Activated T-cell treated with anti-CD3 and anti-CD28 coated beads, Interleukin-2, amount 50 U/mL, for 72 hours (primary cell): ENCODE data around the gene MAML3. TPM values are rescaled to one million over a fixed set of nuclear protein-coding genes. Genes with fewer than 3 reads are reported as not detected.

Experiments used
- ATAC-seq, 2 donors: fragments of 150-1000 bp; cut with Tn5 transposase; replicated peaks in 1 of 2; 2 replicates each; pipeline ENCODE4 v1.10.0; 2021; ENCODE audit warnings: moderate library complexity in 2 of 2, mild to moderate bottlenecking in 1 of 2
- DNase-seq, 2 donors: peaks; one replicate each; pipeline ENCODE4 v3.0.0; 2021 to 2022; ENCODE audit warnings: mixed read lengths in 1 of 2
- H3K27ac Mint-ChIP-seq: one replicate; pipeline ENCODE4 v1.8.0; 2022; ENCODE audit warnings: mild to moderate bottlenecking, moderate library complexity, mixed read lengths
- H3K27me3 Mint-ChIP-seq: one replicate; pipeline ENCODE4 v1.8.0; 2022; ENCODE audit warnings: low read depth, mixed read lengths
- H3K36me3 Mint-ChIP-seq, 2 donors: one replicate each; pipeline ENCODE4 v1.8.0; 2022; ENCODE audit warnings: mixed read lengths in 2 of 2, mild to moderate bottlenecking in 1 of 2; ENCODE audit not compliant: insufficient read depth in 2 of 2
- H3K4me1 Mint-ChIP-seq: one replicate; pipeline ENCODE4 v1.8.0; 2022; ENCODE audit warnings: low read depth, mixed read lengths
- H3K4me3 Mint-ChIP-seq, 2 donors: one replicate each; pipeline ENCODE4 v1.8.0; 2022; ENCODE audit warnings: mild to moderate bottlenecking in 2 of 2, mixed read lengths in 2 of 2, moderate library complexity in 2 of 2
- H3K9me3 Mint-ChIP-seq, 2 donors: one replicate each; pipeline ENCODE4 v1.8.0; 2022; ENCODE audit warnings: mixed read lengths in 2 of 2
- total RNA-seq, 2 donors: library from RNA; stranded (reverse); gene quantifications; one replicate each; pipeline ENCODE4 v1.2.3, GENCODE V29; 2022

MAML3 gene
- total RNA-seq, 2 donors from 2014 or later: 5.3 to 5.5 TPM

GRCh38 chr4:139858436-139859205 lies 295.4 kb downstream of the MAML3 start:
- H3K36me3 Mint-ChIP-seq: no peaks in the 10 kb centered on the region
- H3K4me1 Mint-ChIP-seq: peaks cover 46% of the 10 kb centered on the region
- peak overlapping the region; percentile 20 for H3K27ac Mint-ChIP-seq
- ATAC-seq: peak; percentile 96 to 97
- DNase-seq: peak; percentile 40 to 43
- peaks cover 60% of the 10 kb centered on the region for H3K27me3 Mint-ChIP-seq
- peak overlapping the region; percentile 31 to 68 for H3K4me3 Mint-ChIP-seq
- no peaks in the 10 kb centered on the region for H3K9me3 Mint-ChIP-seq

GRCh38 chr4:139857977-139858376 lies 296.0 kb downstream of the MAML3 start:
- peaks cover 51% of the 10 kb centered on the region for H3K4me1 Mint-ChIP-seq
- H3K4me3 Mint-ChIP-seq: peak overlapping the region; percentile 31 to 68
- no peaks in the 10 kb centered on the region for H3K36me3 Mint-ChIP-seq
- DNase-seq: no peak
- H3K27ac Mint-ChIP-seq: no peak overlapping the region
- H3K27me3 Mint-ChIP-seq: peaks cover 60% of the 10 kb centered on the region
- ATAC-seq: no peak
- H3K9me3 Mint-ChIP-seq: no peaks in the 10 kb centered on the region

GRCh38 chr4:139857021-139857420 lies 297.0 kb downstream of the MAML3 start:
- Mint-ChIP-seq H3K4me1 (peaks cover 57% of the 10 kb centered on the region), H3K27ac (no peak overlapping the region), H3K9me3 (no peaks in the 10 kb centered on the region), H3K4me3 (peak overlapping the region in 1 of 2 donors; percentile 40), H3K27me3 (peaks cover 54% of the 10 kb centered on the region), H3K36me3 (no peaks in the 10 kb centered on the region)
- ATAC-seq: no peak
- DNase-seq: no peak

- Mint-ChIP-seq H3K36me3 (no peaks in the 10 kb centered on the region), H3K4me3 (no peak overlapping the region), H3K27ac (no peak overlapping the region), H3K27me3 (peaks cover 41% of the 10 kb centered on the region), H3K9me3 (no peaks in the 10 kb centered on the region), H3K4me1 (peaks cover 51% of the 10 kb centered on the region)
- no peak for ATAC-seq
- DNase-seq: no peak
Measured at GRCh38 chr4:139854668-139855403, 299.1 kb downstream of the MAML3 start.

GRCh38 chr4:139853309-139853708 lies 300.7 kb downstream of the MAML3 start:
- Mint-ChIP-seq H3K27me3 (peaks cover 48% of the 10 kb centered on the region), H3K27ac (peak overlapping the region; percentile 86), H3K4me1 (peaks cover 36% of the 10 kb centered on the region), H3K4me3 (peak overlapping the region in 1 of 2 donors; percentile 25), H3K9me3 (no peaks in the 10 kb centered on the region), H3K36me3 (no peaks in the 10 kb centered on the region)
- ATAC-seq (no peak), DNase-seq (no peak)

GRCh38 chr4:139852612-139853269 lies 301.2 kb downstream of the MAML3 start:
- peak; percentile 5 to 32 for DNase-seq
- ATAC-seq: peak; percentile 79 to 91
- peak overlapping the region in 1 of 2 donors; percentile 25 for H3K4me3 Mint-ChIP-seq
- H3K4me1 Mint-ChIP-seq: peaks cover 31% of the 10 kb centered on the region
- H3K27ac Mint-ChIP-seq: peak overlapping the region; percentile 86
- no peaks in the 10 kb centered on the region for H3K9me3 Mint-ChIP-seq
- H3K36me3 Mint-ChIP-seq: no peaks in the 10 kb centered on the region
- peaks cover 44% of the 10 kb centered on the region for H3K27me3 Mint-ChIP-seq

- H3K4me1 Mint-ChIP-seq: peaks cover 19% of the 10 kb centered on the region
- no peak for ATAC-seq
Measured at GRCh38 chr4:139851639-139852038, 302.3 kb downstream of the MAML3 start.

GRCh38 chr4:139851133-139851532 lies 302.9 kb downstream of the MAML3 start:
- peaks cover 14% of the 10 kb centered on the region for H3K4me1 Mint-ChIP-seq
- no peaks in the 10 kb centered on the region for H3K9me3 Mint-ChIP-seq
- peaks cover 35% of the 10 kb centered on the region for H3K27me3 Mint-ChIP-seq
- no peak overlapping the region for H3K27ac Mint-ChIP-seq
- H3K4me3 Mint-ChIP-seq: no peak overlapping the region
- H3K36me3 Mint-ChIP-seq: no peaks in the 10 kb centered on the region
- ATAC-seq: no peak
- DNase-seq: no peak

More at GRCh38 chr4:139851639-139852038, 302.3 kb downstream of the MAML3 start:
- DNase-seq: no peak
- Mint-ChIP-seq H3K9me3 (no peaks in the 10 kb centered on the region), H3K4me3 (no peak overlapping the region), H3K36me3 (no peaks in the 10 kb centered on the region), H3K27ac (no peak overlapping the region), H3K27me3 (peaks cover 40% of the 10 kb centered on the region)

GRCh38 chr4:139849219-139849618 lies 304.8 kb downstream of the MAML3 start:
- DNase-seq (no peak), ATAC-seq (no peak)
- H3K27ac Mint-ChIP-seq: no peak overlapping the region
- H3K36me3 Mint-ChIP-seq: no peaks in the 10 kb centered on the region
- H3K27me3 Mint-ChIP-seq: peaks cover 16% of the 10 kb centered on the region
- H3K4me3 Mint-ChIP-seq: no peak overlapping the region
- no peaks in the 10 kb centered on the region for H3K9me3 Mint-ChIP-seq
- H3K4me1 Mint-ChIP-seq: peaks cover 11% of the 10 kb centered on the region

- H3K4me3 Mint-ChIP-seq: no peak overlapping the region
- peaks cover 16% of the 10 kb centered on the region for H3K27me3 Mint-ChIP-seq
- no peaks in the 10 kb centered on the region for H3K9me3 Mint-ChIP-seq
- H3K4me1 Mint-ChIP-seq: peaks cover 6% of the 10 kb centered on the region
- H3K36me3 Mint-ChIP-seq: no peaks in the 10 kb centered on the region
- DNase-seq (no peak), ATAC-seq (no peak)
- no peak overlapping the region for H3K27ac Mint-ChIP-seq
Measured at GRCh38 chr4:139848028-139848427, 306.0 kb downstream of the MAML3 start.

GRCh38 chr4:139847602-139848001 lies 306.4 kb downstream of the MAML3 start:
- Mint-ChIP-seq H3K4me3 (no peak overlapping the region), H3K27ac (no peak overlapping the region), H3K9me3 (no peaks in the 10 kb centered on the region), H3K27me3 (peaks cover 16% of the 10 kb centered on the region), H3K4me1 (peaks cover 2% of the 10 kb centered on the region), H3K36me3 (no peaks in the 10 kb centered on the region)
- DNase-seq (no peak), ATAC-seq (no peak)

- H3K27ac Mint-ChIP-seq: no peak overlapping the region
- H3K27me3 Mint-ChIP-seq: peaks cover 16% of the 10 kb centered on the region
- H3K4me1 Mint-ChIP-seq: no peaks in the 10 kb centered on the region
Measured at GRCh38 chr4:139846766-139847165, 307.2 kb downstream of the MAML3 start.

More at GRCh38 chr4:139846766-139847165, 307.2 kb downstream of the MAML3 start:
- Mint-ChIP-seq H3K36me3 (no peaks in the 10 kb centered on the region), H3K9me3 (no peaks in the 10 kb centered on the region), H3K4me3 (no peak overlapping the region)
- ATAC-seq (no peak), DNase-seq (no peak)
